Thyroid gland (tissue), 4 donors: ENCODE results near the gene GCSAM.

Experiments
- POLR2A ChIP-seq, 2 donors: fragments of 450-650 bp; IDR thresholded peaks; one replicate each; pipeline ENCODE4 v1.6.1; 2017; ENCODE audit warnings: antibody characterized with exemption in 2 of 2, mild to moderate bottlenecking in 2 of 2, moderate library complexity in 1 of 2
- TF ChIP-seq, protein P1 (sequence below), 6 experiments: fragments of 200-600 bp in 3 of 6; fragments of 450-650 bp in 3 of 6; sonication (generic) in 3 of 6; IDR thresholded peaks; one replicate each; pipeline ENCODE4 v1.5.1; 2016 to 2019; ENCODE audit warnings: antibody characterized with exemption in 6 of 6, mild to moderate bottlenecking in 2 of 6, inconsistent platforms in 1 of 6, moderate library complexity in 1 of 6

DNA sequence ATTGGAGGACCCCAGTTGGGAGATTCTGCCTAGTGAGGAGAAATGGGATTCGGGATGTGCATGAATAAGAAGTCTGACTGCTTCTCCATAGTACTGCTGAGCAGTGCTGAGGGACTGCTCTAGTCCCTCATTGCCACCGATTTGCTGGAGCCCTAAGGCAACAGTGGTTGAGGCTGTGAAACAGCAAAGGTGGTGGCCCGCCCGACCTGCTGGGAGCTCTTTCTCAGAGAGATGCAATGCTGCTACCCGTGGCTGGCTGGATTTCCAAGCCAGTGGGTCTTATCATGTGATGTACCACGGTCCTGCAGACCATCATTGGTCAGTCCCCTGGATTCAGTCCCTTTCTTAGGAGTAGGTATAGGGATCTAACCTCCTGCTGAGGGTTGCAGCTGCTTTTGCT is 42.6 kb upstream of the GCSAM start:
- no peak for TF ChIP-seq POLR2A (IDR thresholded peaks at IDR 0.05)
- TF ChIP-seq, protein P1, sequence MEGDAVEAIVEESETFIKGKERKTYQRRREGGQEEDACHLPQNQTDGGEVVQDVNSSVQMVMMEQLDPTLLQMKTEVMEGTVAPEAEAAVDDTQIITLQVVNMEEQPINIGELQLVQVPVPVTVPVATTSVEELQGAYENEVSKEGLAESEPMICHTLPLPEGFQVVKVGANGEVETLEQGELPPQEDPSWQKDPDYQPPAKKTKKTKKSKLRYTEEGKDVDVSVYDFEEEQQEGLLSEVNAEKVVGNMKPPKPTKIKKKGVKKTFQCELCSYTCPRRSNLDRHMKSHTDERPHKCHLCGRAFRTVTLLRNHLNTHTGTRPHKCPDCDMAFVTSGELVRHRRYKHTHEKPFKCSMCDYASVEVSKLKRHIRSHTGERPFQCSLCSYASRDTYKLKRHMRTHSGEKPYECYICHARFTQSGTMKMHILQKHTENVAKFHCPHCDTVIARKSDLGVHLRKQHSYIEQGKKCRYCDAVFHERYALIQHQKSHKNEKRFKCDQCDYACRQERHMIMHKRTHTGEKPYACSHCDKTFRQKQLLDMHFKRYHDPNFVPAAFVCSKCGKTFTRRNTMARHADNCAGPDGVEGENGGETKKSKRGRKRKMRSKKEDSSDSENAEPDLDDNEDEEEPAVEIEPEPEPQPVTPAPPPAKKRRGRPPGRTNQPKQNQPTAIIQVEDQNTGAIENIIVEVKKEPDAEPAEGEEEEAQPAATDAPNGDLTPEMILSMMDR (IDR thresholded peaks at IDR 0.05) = no peak
